Measurements from ENCODE around the gene AMFR. TPM values are rescaled to one million over a fixed set of nuclear protein-coding genes. Genes with fewer than 3 reads are reported as not detected.

The AMFR gene
- total RNA-seq, 2 donors from 2014 or later = 87.7 to 130 TPM

DNA sequence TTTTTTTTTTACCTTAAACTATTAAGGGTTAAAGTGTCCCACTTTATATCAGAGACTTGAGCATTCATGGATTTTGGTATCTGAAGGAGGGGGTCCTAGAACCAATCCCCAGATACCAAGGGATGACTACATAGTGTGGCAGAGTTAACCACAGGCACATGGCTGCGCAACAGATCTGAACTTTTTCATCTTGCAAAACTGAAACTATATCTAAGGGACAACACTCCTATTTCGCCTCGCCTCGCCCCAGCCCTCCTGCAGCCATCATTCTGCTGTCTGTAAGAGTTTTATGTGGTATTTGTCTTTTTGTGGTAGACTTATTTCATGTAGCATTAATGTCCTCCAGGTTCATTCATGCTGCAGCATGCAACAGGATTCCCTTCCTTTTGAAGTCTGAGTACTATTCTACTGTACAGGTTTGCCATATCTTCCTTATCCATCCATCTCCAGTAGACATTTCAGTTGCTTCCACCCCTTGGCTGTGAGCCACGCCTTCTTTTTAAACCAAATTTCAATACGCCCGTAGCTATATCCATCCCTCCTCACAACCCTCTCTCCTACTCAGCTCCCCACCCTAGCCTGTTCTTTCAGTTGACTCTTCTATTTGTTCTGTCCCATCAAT, 53.2 kb downstream of the AMFR start:
- peaks cover 2 to 6% of the 10 kb centered on the region in 2 donors for H3K36me3 ChIP-seq (replicated peaks in 1 of 2; ENCODE audit: insufficient read depth in 1 of 2, low read depth in 2 of 2)
- H3K27ac ChIP-seq = peak overlapping the region in 1 of 4 donors; percentile 73
- 88 to 90% methylated on average over 7 of the region's 7 CpGs for WGBS, 2 donors
- TF ChIP-seq CTCF (IDR thresholded peaks at IDR 0.05) = no peak
- no peak for TF ChIP-seq POLR2A (IDR thresholded peaks at IDR 0.05)
- ATAC-seq (no peak), DNase-seq (no peak)
- intact Hi-C loops (cut with DNase I) = no loop called here
- H3K9me3 ChIP-seq = no peaks in the 10 kb centered on the region
- H3K27me3 ChIP-seq = no peaks in the 10 kb centered on the region
- no peak overlapping the region for H3K4me3 ChIP-seq
- peaks cover 35% of the 10 kb centered on the region for H3K4me1 ChIP-seq

DNA sequence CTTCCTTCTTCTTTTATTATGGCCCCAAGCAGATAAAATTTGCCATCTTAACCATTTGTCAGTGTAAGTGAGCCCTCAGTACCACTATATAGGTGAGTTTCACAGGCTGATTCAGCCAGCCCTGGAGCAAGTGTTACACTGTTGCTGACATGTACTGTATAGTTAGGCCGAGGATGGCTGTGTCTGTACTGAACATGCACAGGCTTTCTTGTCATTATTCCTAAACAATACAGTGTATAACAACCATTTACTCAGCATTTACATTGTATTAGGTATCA, 53.7 kb downstream of the AMFR start:
- Histone ChIP-seq H3K27me3 (no peaks in the 10 kb centered on the region), H3K9me3 (no peaks in the 10 kb centered on the region), H3K4me3 (no peak overlapping the region), H3K36me3 (replicated peaks in 1 of 2; ENCODE audit: insufficient read depth in 1 of 2, low read depth in 2 of 2) (peaks cover 4 to 6% of the 10 kb centered on the region in 2 donors), H3K27ac (peak overlapping the region; percentile 19 to 76 (median 63)), H3K4me1 (peaks cover 35% of the 10 kb centered on the region)
- DNase-seq = no peak
- TF ChIP-seq POLR2A (IDR thresholded peaks at IDR 0.05) = no peak
- no peak for TF ChIP-seq CTCF (IDR thresholded peaks at IDR 0.05)
- no peak for ATAC-seq
- intact Hi-C loops (cut with DNase I) = no loop called here
- 92 to 93% methylated on average over 1 of the region's 1 CpG for WGBS, 2 donors

DNA sequence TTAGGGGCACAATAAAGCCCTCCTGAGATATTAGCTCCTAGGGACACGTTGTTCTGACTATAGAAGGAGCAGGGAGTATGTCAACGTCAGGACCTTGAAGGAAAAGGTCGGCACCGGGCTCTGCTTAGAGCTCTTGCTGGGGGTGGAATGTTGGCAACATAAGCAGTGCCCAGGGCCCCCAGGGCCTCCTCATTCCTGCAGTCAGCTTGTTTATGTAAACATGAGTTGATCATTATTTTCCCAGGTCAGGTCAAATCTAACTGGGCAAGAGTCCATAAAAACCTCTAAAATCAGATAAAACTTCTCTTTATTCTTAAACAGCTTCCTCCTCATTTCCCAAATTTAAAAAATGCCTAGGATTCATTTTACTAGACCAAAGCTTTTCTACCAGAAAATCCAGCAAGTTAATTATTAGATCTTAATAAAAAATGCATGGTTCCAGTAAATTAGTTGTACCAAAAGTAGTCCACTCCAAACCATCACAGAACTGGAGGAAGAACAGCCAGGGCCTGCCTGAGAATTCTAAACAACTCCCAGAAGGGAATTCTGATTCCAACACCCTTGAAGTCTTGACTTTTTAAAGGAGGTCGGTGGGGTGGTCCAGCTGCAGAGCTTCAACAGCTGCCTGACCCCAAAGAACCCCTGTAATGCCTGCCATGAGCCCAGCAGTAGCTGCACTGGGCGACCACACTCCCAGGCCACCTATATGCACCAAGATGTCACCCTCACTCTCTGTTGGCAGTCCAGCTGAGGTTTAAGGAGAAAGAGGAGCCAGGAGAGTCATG, 54.3 kb downstream of the AMFR start:
- Histone ChIP-seq H3K4me1 (peaks cover 35% of the 10 kb centered on the region), H3K27me3 (no peaks in the 10 kb centered on the region), H3K4me3 (no peak overlapping the region), H3K27ac (peak overlapping the region; percentile 19 to 76 (median 63)), H3K36me3 (replicated peaks in 1 of 2; ENCODE audit: insufficient read depth in 1 of 2, low read depth in 2 of 2) (peaks cover 6% of the 10 kb centered on the region in 2 donors), H3K9me3 (no peaks in the 10 kb centered on the region)
- ATAC-seq = peak; percentile 85
- TF ChIP-seq POLR2A (IDR thresholded peaks at IDR 0.05) (no peak), CTCF (IDR thresholded peaks at IDR 0.05) (no peak)
- intact Hi-C loops (cut with DNase I) = no loop called here
- DNase-seq = peak; percentile 55 to 68 (median 64)
- 20 to 23% methylated on average over 6 of the region's 6 CpGs for WGBS, 2 donors

DNA sequence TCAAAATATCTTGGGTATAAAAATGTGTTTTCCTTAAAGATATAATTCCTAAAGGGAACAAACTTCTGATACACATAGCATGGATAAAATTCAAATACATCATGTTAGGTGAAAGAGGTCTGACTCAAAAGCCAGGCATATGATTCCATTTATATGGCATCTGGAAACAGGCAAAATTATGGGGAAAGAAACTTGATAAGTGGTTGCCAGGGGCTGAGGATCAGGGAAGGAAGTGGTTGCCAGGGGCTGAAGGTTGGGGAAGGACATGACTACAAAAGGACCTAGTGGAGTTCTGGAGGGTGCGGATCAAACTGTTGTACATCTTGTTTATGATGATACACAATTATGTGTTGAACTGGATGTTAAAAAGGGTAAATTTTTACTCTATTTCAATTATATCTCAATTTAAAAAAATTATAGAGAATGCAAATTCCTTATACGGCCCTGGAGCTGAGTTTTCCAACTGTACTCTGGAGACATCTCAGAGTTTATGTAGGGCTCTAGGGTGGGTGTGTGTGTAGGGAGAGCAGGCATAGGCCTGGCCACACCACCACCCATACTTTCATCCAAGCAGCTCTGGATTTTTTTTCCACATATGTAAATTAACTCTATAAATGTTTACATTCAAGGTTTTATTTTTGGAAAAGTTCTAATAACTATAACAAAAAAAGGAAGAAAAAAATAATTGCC, 55.0 kb downstream of the AMFR start:
- H3K9me3 ChIP-seq = no peaks in the 10 kb centered on the region
- H3K27me3 ChIP-seq = no peaks in the 10 kb centered on the region
- ATAC-seq (no peak), DNase-seq (no peak)
- no peak for TF ChIP-seq CTCF (IDR thresholded peaks at IDR 0.05)
- intact Hi-C loops (cut with DNase I) = no loop called here
- peaks cover 6% of the 10 kb centered on the region in 2 donors for H3K36me3 ChIP-seq (replicated peaks in 1 of 2; ENCODE audit: insufficient read depth in 1 of 2, low read depth in 2 of 2)
- H3K4me3 ChIP-seq = no peak overlapping the region
- H3K27ac ChIP-seq = peak overlapping the region; percentile 19 to 76 (median 63)
- 87 to 89% methylated on average over 2 of the region's 2 CpGs for WGBS, 2 donors
- peaks cover 35% of the 10 kb centered on the region for H3K4me1 ChIP-seq
